ENCODE measurements around the gene IL1RAP.
A peak's percentile ranks its signal among the peaks of the same experiment; 100 is the strongest.

Gene IL1RAP

GRCh38 chr3:190526787-190527762 lies 13.2 kb downstream of the IL1RAP start:
- no peak for DNase-seq (ENCODE audit: low read depth)
- TF ChIP-seq CTCF (IDR thresholded peaks at IDR 0.05; ENCODE audit: control insufficient read depth, insufficient read depth, low read depth, low read length, missing control alignments) = no peak
- no peak overlapping the region for H3K4me3 ChIP-seq (ENCODE audit: control insufficient read depth, low read depth, low read length)

GRCh38 chr3:190528706-190529105 lies 14.8 kb downstream of the IL1RAP start:
- DNase-seq (ENCODE audit: low read depth) = no peak
- no peak overlapping the region for H3K4me3 ChIP-seq (ENCODE audit: control insufficient read depth, low read depth, low read length)
- no peak for TF ChIP-seq CTCF (IDR thresholded peaks at IDR 0.05; ENCODE audit: control insufficient read depth, insufficient read depth, low read depth, low read length, missing control alignments)

- DNase-seq (ENCODE audit: low read depth) = no peak
- H3K4me3 ChIP-seq (ENCODE audit: control insufficient read depth, low read depth, low read length) = no peak overlapping the region
- TF ChIP-seq CTCF (IDR thresholded peaks at IDR 0.05; ENCODE audit: control insufficient read depth, insufficient read depth, low read depth, low read length, missing control alignments) = no peak
Measured at GRCh38 chr3:190531406-190531805, 17.5 kb downstream of the IL1RAP start.

- no peak overlapping the region for H3K4me3 ChIP-seq (ENCODE audit: control insufficient read depth, low read depth, low read length)
- TF ChIP-seq CTCF (IDR thresholded peaks at IDR 0.05; ENCODE audit: control insufficient read depth, insufficient read depth, low read depth, low read length, missing control alignments) = no peak
- no peak for DNase-seq (ENCODE audit: low read depth)
Measured at GRCh38 chr3:190532731-190533203, 18.9 kb downstream of the IL1RAP start.

GRCh38 chr3:190533511-190534281 lies 19.8 kb downstream of the IL1RAP start:
- H3K4me3 ChIP-seq (ENCODE audit: control insufficient read depth, low read depth, low read length) = no peak overlapping the region
- peak; percentile 99 for DNase-seq (ENCODE audit: low read depth)
- no peak for TF ChIP-seq CTCF (IDR thresholded peaks at IDR 0.05; ENCODE audit: control insufficient read depth, insufficient read depth, low read depth, low read length, missing control alignments)

GRCh38 chr3:190534386-190534785 lies 20.5 kb downstream of the IL1RAP start:
- DNase-seq (ENCODE audit: low read depth) = no peak
- H3K4me3 ChIP-seq (ENCODE audit: control insufficient read depth, low read depth, low read length) = no peak overlapping the region
- TF ChIP-seq CTCF (IDR thresholded peaks at IDR 0.05; ENCODE audit: control insufficient read depth, insufficient read depth, low read depth, low read length, missing control alignments) = no peak

Measured in AG09309 (cell line).